Effector CD4-positive, alpha-beta T cell (primary cell): ENCODE measurements around the gene COX4I1.

ENCODE experiments used
- DNase-seq: peaks from one replicate; pipeline ENCODE4 v3.0.0-alpha.2; 2020

The COX4I1 gene

DNA sequence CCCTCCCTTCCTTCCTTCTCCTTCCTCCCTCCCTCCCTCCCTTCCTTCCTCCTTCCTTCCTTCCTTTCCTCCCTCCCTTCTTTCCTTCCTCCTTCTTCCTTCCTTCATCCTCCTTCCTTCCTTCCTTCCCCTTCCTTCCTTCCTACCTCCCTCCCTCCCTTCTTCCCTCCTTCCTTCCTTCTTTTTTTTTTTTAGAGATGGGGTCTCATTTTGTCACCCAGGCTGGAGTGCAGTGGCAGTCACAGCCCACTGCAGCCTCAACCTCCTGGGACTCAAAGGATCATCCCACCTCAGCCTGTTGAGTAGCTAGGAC is 44.6 kb downstream of the COX4I1 start:
- no peak for DNase-seq

GRCh38 chr16:85844786-85845185 is 45.3 kb downstream of the COX4I1 start:
- no peak for DNase-seq

- DNase-seq, result no peak
Measured at GRCh38 chr16:85845266-85845665, 45.8 kb downstream of the COX4I1 start.

DNA sequence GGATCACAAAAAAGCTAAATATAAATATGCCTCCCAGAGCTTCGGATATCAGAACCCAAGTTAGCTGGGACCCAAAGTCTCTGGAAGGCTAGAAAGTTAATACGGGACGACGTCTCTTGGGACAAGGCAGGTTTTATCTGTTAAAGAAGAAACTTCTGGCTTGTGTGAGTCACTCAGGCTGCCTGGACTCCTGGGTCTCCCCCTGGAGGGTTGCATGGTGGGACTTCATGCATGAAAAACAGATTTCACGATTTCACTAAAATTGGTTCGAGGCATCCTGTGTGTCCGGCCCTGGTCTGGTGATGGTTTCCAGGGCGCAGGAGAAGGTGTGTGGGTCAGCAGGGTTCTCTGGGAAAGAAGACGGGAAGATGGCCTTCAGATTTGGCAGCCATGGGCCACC is 47.0 kb downstream of the COX4I1 start:
- DNase-seq, result no peak

- no peak for DNase-seq
Measured at GRCh38 chr16:85847036-85847435, 47.5 kb downstream of the COX4I1 start.

DNA sequence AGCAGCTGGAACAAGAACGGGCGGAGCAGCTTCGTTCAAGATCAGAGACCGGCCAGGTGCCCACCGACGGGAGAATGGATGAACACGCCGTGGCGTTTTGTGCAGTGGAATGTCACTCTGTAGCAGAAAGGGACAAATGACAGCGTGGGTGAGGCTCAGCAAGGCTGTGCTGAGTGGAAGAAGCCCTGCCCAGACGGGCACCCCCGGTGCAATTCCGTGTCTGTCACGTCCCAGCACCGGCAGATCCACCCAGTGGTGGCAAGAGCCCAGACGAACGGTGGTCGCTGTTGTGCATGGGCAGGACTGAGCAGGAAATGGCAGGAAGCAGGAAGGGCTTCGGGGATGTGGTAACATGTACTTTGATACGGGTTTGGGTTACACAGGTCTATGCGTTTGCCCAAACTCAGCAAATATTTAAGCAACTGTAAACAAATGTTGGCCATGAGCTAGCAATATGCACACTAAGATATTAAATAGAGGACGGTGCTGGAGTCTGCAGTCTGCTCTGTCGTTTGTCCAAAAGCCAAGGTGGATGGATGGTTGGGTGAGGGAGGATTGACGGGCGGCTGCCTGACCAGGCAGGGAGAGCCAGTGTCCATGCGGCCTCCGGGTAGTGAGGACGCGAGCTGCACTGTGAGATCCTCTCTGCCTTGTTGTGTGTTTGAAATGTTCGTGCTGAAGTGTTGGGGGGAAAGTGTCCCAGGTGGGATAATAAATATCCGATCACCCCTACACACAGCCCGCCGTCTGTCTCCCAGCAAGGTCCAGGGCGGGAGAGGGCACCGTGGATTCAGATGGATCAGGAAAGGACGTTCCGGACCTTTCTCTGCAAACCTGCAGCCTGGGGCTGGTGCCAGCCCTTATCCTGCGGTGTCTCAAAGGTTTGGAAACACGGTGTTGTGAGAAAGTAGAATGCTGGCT is 48.4 kb downstream of the COX4I1 start:
- DNase-seq, result no peak

GRCh38 chr16:85848986-85849385 is 49.5 kb downstream of the COX4I1 start:
- DNase-seq, result no peak

- no peak for DNase-seq
Measured at GRCh38 chr16:85849388-85849787, 49.9 kb downstream of the COX4I1 start.

GRCh38 chr16:85850344-85850880 is 50.9 kb downstream of the COX4I1 start:
- DNase-seq, result no peak

DNA sequence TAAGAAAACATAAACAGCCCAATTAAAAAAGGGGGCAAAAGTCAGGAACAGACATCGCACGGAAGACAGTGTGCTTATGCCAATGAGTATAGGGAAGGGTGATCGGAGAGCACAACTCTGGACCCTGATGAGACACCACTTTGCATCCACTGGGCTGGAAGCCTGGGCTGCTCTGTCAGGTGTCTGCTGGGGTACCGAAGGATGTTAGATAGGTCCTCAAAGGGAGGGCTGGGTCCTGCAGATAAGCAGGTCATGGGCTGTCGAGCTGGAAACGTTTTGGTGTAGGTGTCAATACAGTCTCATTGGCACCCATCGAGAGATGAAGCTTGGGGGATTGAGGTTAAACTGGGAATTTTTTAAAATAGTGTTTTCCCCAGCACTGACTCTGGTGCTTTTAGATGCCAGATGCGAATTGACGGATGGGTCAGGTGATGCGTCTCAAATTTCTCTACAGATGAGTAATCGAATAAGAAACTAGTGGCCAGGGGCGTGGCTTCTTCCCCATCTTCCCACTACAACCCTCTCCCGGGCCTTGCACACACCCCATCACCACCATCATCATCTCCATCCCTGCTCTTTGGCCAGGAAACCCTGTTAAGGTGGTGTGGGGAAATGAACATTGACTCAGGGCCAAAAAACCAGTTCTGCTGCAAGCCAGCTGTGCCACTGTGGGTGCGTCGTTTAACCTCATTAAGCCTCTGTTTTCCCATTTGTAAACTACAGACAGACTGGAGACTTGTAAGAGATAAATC is 51.7 kb downstream of the COX4I1 start:
- no peak for DNase-seq

GRCh38 chr16:85853547-85854545 is 54.4 kb downstream of the COX4I1 start:
- no peak for DNase-seq

GRCh38 chr16:85854935-85855334 is 55.4 kb downstream of the COX4I1 start:
- DNase-seq, result no peak

DNA sequence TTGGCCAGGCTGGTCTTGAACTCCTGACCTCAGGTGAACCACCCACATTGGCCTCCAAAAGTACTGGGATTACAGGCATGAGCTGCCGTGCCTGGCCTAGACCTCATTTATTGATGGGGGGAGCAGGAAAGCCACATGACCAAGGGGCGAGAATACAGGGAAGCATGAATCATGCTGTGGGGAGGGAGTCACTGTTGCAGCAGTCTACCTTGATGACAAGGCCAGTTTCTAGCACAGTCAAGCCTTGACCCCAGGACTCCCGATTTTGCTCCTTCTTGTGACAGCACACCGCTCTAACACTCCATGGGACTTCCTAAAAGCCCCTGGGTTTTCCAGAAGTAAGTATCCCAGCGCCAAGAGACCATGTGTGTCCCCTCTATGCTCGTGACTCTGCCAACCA is 56.6 kb downstream of the COX4I1 start:
- no peak for DNase-seq

- DNase-seq, result no peak
Measured at GRCh38 chr16:85856585-85856984, 57.1 kb downstream of the COX4I1 start.
